A673 (cell line): ENCODE data around the gene H6PD. TPM values are rescaled to one million over a fixed set of nuclear protein-coding genes. Genes with fewer than 3 reads are reported as not detected.

Source experiments
- BruUV-seq: library from RNA; stranded (reverse); fragments of 400-500 nt; replicated peaks from 2 replicates; lab custom pipeline; 2021; lab: Mats Ljungman, UMichigan
- CTCF ChIA-PET: fragments of 300-600 bp; sonication (Branson Sonifier 250); formaldehyde crosslinking; loops from one replicate; lab custom pipeline; 2022; ENCODE audit warnings: antibody characterized with exemption; lab: Charles Lee
- POLR2A ChIA-PET: fragments of 300-600 bp; sonication (Branson Sonifier 250); formaldehyde crosslinking; loops from one replicate; lab custom pipeline; 2022; ENCODE audit warnings: antibody characterized with exemption; ENCODE audit not compliant: low non-redundant PET; lab: Charles Lee
- DNase-seq: peaks from one replicate; pipeline ENCODE4 v3.0.0-alpha.2; 2015; ENCODE audit warnings: low spot score
- H3K27ac ChIP-seq: fragments of 200-600 bp; sonication (generic); 2 replicates; pipeline ENCODE4 v1.5.1; 2016; ENCODE audit warnings: mixed run types, low read depth, mild to moderate bottlenecking, mixed read lengths, antibody characterized with exemption, low read length; ENCODE audit not compliant: poor library complexity, severe bottlenecking
- H3K27me3 ChIP-seq: fragments of 200-600 bp; sonication (generic); replicated peaks from 2 replicates; pipeline ENCODE4 v1.6.1; 2017; ENCODE audit warnings: mixed run types, low read depth, mild to moderate bottlenecking, mixed read lengths, antibody characterized with exemption, low read length; ENCODE audit not compliant: insufficient read depth, poor library complexity
- H3K36me3 ChIP-seq: fragments of 200-600 bp; sonication (generic); 2 replicates; pipeline ENCODE4 v1.6.1; 2016; ENCODE audit warnings: mixed run types, mild to moderate bottlenecking, mixed read lengths, antibody characterized with exemption, low read length; ENCODE audit not compliant: insufficient read depth, poor library complexity, severe bottlenecking
- H3K4me1 ChIP-seq: fragments of 200-600 bp; sonication (generic); 2 replicates; pipeline ENCODE4 v1.6.1; 2017; ENCODE audit warnings: mixed run types, mild to moderate bottlenecking, mixed read lengths, antibody characterized with exemption, low read length; ENCODE audit not compliant: insufficient read depth, poor library complexity, severe bottlenecking
- H3K4me3 ChIP-seq: fragments of 200-600 bp; sonication (generic); 2 replicates; pipeline ENCODE4 v1.5.1; 2016; ENCODE audit warnings: low read depth, mixed run types, mild to moderate bottlenecking, mixed read lengths, low read length; ENCODE audit not compliant: poor library complexity, severe bottlenecking
- H3K9me3 ChIP-seq: fragments of 200-600 bp; sonication (generic); 2 replicates; pipeline ENCODE4 v1.6.1; 2016; ENCODE audit warnings: mixed run types, low read depth, mild to moderate bottlenecking, mixed read lengths, antibody characterized with exemption, low read length; ENCODE audit not compliant: poor library complexity, severe bottlenecking
- EZH2 ChIP-seq: fragments of 200-600 bp; sonication (generic); IDR thresholded peaks from 2 replicates; pipeline ENCODE4 v1.6.1; 2017; ENCODE audit warnings: borderline replicate concordance, low read depth, mild to moderate bottlenecking, mixed read lengths, antibody characterized with exemption, low read length; ENCODE audit not compliant: poor library complexity, severe bottlenecking
- intact Hi-C: fragments of 100-400 bp; cut with micrococcal nuclease; formaldehyde crosslinking; loops from one replicate; pipeline ENCODE4 v1.10.0; 2022; ENCODE audit not compliant: unreplicated experiment
- total RNA-seq: library from RNA; stranded (reverse); gene quantifications from 2 replicates; pipeline ENCODE4 v1.2.3, GENCODE V29; 2021
- TF ChIP-seq, protein P1 (sequence below): fragments of 300-800, 200-600 bp; sonication (generic); conservative IDR thresholded peaks from 2 replicates; pipeline ENCODE4 v1.5.1; 2017; ENCODE audit warnings: low read depth, mild to moderate bottlenecking, antibody characterized with exemption, low read length, moderate library complexity, mixed read lengths

Gene H6PD
- total RNA-seq, 1 experiment from 2014 or later: 6.2 TPM

DNA sequence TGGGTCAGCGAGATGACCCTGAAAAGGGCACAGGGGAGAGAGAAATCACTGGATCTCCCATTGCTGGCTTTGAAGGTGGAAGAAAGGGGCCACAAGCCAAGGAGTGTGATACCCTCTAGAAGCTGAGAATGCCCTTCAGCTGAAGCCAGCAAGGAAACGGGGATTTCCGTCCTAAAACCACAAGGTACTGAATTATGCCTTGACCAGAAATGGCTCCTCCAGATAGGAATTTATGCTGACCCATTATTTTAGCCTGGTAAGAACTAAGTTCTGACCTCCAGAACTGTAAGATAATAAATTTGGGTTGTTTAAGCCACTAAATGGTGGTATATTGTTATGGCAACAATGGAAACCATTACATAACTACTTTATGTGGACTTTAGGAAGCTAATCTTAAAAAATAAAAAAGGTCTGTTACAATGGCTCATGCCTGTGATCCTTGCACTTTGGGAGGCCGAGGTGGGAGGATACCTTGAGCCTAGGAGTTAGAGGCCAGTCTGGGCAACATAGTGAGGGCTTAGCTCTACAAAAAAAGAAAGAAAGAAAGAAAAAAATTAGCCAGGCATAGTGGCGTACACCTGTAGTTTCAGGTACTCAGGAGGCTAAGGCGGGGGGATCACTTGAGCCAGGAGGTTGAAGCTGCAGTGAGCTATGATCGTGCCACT is 3.6 kb upstream of the H6PD start:
- Histone ChIP-seq H3K27me3 (peaks cover 26% of the 10 kb centered on the region), H3K36me3 (no peaks in the 10 kb centered on the region), H3K27ac (no peak overlapping the region), H3K4me1 (no peaks in the 10 kb centered on the region), H3K9me3 (no peaks in the 10 kb centered on the region), H3K4me3 (no peak overlapping the region)
- intact Hi-C loops: no loop called here
- no peak for DNase-seq
- TF ChIP-seq, protein P1, sequence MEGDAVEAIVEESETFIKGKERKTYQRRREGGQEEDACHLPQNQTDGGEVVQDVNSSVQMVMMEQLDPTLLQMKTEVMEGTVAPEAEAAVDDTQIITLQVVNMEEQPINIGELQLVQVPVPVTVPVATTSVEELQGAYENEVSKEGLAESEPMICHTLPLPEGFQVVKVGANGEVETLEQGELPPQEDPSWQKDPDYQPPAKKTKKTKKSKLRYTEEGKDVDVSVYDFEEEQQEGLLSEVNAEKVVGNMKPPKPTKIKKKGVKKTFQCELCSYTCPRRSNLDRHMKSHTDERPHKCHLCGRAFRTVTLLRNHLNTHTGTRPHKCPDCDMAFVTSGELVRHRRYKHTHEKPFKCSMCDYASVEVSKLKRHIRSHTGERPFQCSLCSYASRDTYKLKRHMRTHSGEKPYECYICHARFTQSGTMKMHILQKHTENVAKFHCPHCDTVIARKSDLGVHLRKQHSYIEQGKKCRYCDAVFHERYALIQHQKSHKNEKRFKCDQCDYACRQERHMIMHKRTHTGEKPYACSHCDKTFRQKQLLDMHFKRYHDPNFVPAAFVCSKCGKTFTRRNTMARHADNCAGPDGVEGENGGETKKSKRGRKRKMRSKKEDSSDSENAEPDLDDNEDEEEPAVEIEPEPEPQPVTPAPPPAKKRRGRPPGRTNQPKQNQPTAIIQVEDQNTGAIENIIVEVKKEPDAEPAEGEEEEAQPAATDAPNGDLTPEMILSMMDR: no peak
- ChIA-PET CTCF (no interaction called here), POLR2A (no interaction called here)
- BruUV-seq: no TSS peak

DNA sequence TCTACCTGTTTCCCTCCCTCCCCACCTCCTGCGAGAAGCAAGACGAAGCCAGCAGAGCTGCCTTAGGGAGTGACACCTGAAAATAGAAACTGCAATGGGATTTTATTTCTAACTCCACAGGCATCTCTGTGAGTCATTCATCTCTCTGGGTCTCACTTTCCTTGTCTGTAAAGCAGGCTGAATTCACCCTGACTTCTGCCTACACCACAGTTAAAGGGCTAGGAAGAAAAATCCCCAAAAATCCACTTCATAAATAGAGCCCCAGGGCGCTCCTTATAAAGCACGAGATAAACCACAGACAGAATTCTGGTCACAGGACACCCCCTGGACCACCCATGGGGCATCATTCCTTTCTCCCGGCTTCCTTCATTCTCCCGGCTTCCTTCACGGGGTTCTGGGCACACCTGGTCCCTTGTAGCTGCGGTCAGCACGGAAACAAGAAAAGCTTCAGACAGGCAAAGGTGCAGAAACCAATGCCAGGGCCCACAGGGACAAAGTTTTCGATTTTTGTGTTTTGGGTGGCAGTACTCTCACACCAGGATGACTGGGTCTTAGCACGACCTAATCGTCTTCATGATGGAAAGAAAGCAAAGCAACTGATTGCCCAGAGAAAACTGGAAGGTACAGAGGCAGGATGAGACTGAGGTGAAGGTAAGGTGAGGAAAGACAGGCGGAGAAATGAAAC is 2.8 kb upstream of the H6PD start:
- no peak for DNase-seq
- H3K4me1 ChIP-seq: no peaks in the 10 kb centered on the region
- no peak overlapping the region for H3K27ac ChIP-seq
- intact Hi-C loops: no loop called here
- H3K36me3 ChIP-seq: no peaks in the 10 kb centered on the region
- H3K4me3 ChIP-seq: no peak overlapping the region
- no peaks in the 10 kb centered on the region for H3K9me3 ChIP-seq
- peaks cover 26% of the 10 kb centered on the region for H3K27me3 ChIP-seq
- TF ChIP-seq, protein P1: no peak
- TF ChIP-seq EZH2: no peak
- ChIA-PET POLR2A (no interaction called here), CTCF (no interaction called here)
- no TSS peak for BruUV-seq

DNA sequence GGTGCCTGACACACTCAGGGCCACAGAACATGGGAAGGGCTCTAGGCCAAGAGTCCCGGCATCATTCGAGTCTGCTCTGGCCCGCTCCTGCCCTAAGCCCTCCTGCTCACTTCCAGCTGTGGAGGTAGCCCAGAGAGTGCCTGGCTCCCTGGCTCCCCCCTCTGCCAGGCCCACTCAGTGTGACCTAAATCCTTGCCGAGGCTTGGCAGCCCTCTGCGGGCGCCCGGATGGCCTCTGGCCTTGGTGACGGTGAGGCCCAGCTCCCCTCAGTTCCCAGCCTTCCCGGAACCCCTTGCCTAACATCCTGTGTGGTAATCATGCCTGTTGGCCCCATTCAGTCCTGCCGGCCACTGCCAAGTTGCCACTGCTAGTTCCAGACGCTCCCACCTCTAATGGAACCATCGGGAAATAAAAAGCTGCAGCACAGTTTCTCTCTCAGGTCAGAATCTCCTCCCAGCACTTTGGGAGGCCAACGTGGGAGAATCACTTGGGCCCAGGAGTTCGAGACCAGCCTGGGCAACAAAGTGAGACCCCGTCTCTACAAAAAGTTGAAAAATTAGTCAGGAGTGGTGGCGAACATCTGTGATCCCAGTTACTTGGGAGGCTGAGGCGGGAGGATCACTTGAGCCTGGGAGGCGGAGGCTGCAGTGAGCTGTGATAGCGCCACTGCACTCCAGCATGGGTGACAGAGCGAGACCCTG is 1.2 kb upstream of the H6PD start:
- no TSS peak for BruUV-seq
- CTCF ChIA-PET: no interaction called here
- no peaks in the 10 kb centered on the region for H3K9me3 ChIP-seq
- POLR2A ChIA-PET: no interaction called here
- no peaks in the 10 kb centered on the region for H3K4me1 ChIP-seq
- TF ChIP-seq EZH2: no peak
- TF ChIP-seq, protein P1: no peak
- intact Hi-C loops: no loop called here
- H3K4me3 ChIP-seq: no peak overlapping the region
- H3K27me3 ChIP-seq: peaks cover 26% of the 10 kb centered on the region
- H3K27ac ChIP-seq: no peak overlapping the region
- DNase-seq: no peak
- no peaks in the 10 kb centered on the region for H3K36me3 ChIP-seq
